GM15510 (cell line): ENCODE measurements around the gene WDR41.

Experiments used
- POLR2A ChIP-seq: IDR thresholded peaks from 3 replicates; pipeline ENCODE4 v1.6.1; 2011; ENCODE audit warnings: borderline replicate concordance; ENCODE audit not compliant: insufficient read length; ENCODE audit errors: extremely low read depth

Gene WDR41

DNA sequence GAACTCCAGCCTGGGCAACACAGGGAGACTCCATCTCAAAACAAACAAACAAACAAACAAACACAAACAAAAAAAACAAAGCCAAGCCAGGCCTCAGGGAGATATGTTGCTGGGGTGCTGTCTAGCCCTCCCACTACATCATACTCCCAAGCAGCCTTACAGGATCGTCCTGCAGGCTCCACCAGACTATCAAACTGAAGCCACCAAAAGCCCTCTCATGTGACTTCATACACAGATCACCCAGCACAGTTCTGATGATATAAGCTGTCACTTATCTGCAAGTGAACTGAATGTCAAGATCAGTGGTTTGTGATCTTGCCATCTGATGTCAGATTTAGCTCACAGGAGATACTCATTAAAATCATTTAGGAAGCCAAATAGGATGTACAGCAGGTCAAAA, 43.3 kb downstream of the WDR41 start:
- TF ChIP-seq POLR2A, result no peak

DNA sequence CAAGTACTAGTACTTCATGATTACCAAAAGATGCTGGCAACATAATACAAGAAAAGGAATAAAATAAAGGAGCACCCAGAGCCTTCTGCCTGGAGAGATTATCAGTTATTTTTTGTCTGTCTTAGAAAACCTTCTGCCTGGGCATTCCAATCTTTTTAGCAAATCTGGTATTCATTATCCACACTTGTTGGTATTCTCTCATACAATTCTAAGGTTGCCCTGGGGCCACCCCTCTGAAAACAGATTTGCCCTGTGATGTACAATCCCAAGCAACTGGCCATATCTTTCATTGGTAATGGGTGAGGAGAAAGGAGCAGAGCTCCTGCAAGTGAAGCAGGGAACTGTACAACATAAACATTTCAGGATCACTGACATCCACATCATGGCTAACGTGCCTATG, 47.8 kb downstream of the WDR41 start:
- no peak for TF ChIP-seq POLR2A

DNA sequence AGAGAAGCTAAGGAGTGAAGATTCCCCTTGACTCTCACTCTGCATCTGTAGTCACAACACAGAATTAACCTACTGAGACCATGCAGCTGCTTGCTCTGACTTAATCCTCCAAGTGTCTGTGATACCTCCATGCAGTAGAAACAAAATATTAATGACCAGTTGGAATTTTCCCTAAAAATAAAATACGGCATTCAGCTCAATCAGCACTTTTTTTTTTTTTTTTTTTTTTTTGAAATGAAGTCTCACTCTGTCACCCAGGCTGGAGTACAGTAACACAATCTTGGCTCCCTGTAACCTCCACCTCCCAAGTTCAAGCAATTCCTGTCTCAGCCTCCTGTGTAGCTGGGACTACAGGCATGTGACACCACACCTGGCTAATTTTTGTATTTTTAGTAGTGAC, 48.4 kb downstream of the WDR41 start:
- no peak for TF ChIP-seq POLR2A

DNA sequence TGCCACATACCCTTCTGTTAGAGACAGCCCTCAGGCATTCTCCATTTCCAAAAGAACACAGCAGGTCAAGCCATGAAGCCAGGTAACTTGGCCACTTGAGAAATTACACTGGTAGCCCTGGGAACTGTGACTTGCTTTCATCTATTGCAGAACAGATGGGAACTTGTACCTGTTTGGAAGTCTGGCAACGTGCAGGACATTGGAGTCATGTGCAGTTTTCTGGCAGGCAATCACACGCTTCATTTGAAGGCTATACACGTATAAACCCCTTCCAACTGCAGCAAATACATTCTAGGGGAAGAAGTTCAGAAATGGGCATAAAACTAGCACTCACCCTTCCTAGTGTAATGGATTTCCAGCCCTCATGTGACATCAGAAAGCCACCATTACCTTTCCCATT, 54.0 kb downstream of the WDR41 start:
- TF ChIP-seq POLR2A, result no peak

GRCh38 chr5:77437194-77437593, 54.9 kb downstream of the WDR41 start:
- no peak for TF ChIP-seq POLR2A

DNA sequence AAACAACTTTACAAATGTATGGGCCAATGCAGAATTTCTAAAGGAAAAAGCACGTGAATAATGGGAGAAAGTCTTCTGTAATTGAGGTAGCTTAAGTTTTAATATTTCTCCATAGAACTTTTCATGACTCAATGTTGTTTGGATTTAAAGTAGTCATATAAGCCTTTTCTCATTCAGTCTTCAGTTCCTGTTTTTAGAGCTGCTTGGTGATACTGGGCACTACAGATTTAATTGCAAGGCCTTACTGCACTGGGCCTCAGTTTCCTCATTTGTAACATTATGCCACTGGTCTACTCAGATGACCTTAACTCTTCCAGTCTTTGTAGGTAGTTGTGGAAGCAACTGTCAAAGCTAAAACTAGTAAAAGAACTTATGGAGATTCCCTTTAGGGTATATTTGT, 60.4 kb downstream of the WDR41 start:
- TF ChIP-seq POLR2A, result no peak

- no peak for TF ChIP-seq POLR2A
Measured at GRCh38 chr5:77431286-77431685, 60.8 kb downstream of the WDR41 start.

DNA sequence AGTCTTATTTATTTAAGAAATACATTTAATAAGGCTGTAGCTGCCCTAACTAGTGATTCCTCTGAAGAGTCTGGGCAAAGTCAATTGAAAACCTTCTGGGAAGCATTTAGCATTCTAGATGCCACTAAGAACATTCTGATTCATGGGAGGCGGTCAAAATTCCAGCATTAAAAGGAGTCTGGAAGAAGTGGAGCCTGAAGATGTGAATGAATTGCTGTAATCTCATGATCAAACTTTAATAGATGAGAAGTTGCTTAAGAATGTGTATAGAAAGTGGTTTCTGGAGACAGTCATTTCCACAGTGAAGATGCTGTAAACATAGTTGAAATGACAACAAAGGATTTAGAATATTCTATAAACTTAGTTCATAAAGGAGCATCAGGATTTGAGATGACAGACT, 61.4 kb downstream of the WDR41 start:
- no peak for TF ChIP-seq POLR2A

DNA sequence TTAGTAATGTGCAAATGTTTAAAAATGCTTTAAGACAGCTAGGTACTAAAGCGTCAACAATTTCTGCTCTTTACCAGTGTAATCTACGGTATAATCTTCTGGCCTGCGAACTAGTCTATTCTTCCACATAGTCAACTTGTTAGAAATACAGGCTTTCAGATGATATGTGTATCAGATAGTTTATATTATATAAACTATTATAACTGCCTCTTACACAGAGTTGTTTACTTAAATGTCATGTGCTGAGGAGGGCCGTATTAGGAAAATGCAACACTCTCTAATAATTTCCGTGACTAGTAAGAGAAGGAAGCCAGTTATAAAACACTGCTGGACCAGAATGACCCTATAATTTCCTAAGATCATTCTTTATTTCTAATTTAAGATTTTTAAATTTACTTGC, 63.6 kb downstream of the WDR41 start:
- TF ChIP-seq POLR2A, result no peak

GRCh38 chr5:77427998-77428397, 64.1 kb downstream of the WDR41 start:
- no peak for TF ChIP-seq POLR2A

GRCh38 chr5:77426670-77427069, 65.4 kb downstream of the WDR41 start:
- TF ChIP-seq POLR2A, result no peak

- no peak for TF ChIP-seq POLR2A
Measured at GRCh38 chr5:77425998-77426659, 66.0 kb downstream of the WDR41 start.

DNA sequence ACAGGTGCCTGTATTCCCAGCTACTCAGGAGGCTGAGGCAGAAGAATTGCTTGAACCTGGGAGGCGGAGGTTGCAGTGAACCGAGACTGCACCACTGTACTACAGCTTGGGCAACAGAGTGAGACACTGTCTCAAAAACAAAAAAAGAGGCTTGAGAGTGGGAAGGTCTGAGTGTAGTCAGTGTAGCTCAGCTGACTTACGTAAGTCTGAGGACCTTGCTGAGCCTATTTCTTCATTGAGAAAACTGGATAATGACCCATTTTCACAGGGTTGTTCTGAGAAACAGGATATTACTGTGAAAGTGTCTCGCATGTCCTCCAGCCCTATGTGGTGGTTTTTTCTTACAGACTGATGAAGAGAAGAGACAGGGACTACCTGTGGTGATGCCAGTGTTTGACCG, 66.7 kb downstream of the WDR41 start:
- TF ChIP-seq POLR2A, result no peak

- TF ChIP-seq POLR2A, result no peak
Measured at GRCh38 chr5:77424921-77425320, 67.2 kb downstream of the WDR41 start.

DNA sequence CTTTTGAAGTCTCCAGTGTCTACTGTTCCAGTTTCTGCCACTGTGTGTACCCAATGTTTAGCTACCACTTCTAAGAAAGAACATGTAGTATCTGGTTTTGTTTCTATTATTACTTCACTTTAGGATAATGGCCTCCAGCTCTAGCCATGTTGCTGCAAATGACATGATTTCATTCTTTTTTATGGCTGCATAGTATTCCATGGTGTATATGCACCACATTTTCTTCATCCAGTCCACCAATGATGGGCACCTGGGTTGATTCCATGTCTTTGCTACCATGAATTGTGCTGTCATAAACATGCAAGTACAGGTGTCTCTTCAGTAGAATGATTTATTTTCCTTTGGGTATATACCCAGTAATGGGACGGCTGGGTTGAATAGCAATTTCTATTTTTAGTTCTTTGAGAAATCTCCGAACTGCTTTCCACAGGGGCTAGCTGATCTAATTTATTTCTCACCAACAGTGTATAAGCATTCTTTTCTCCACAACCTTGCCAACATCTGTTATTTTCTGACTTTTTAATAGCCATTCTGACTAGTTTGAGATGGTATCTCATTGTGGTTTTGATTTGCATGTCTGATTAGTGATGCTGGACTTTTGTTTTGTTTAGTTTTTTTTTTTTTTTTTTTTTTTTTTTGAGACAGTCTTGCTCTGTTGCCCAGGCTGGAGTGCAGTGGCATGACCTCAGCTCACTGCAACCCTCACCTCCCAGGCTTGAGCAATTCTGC, 68.9 kb downstream of the WDR41 start:
- no peak for TF ChIP-seq POLR2A

- no peak for TF ChIP-seq POLR2A
Measured at GRCh38 chr5:77420940-77421339, 71.2 kb downstream of the WDR41 start.
